ENCODE measurements around the gene ALDH5A1. TPM values are rescaled to one million over a fixed set of nuclear protein-coding genes. Genes with fewer than 3 reads are reported as not detected.
A peak's percentile ranks its signal among the peaks of the same experiment; 100 is the strongest.

The ALDH5A1 gene
- total RNA-seq, 1 experiment from 2014 or later, result 23.2 TPM

GRCh38 chr6:24500683-24501082 lies 5.9 kb downstream of the ALDH5A1 start:
- Mint-ChIP-seq H3K27ac (ENCODE audit: unreplicated experiment) (no peak overlapping the region), H3K27me3 (ENCODE audit: unreplicated experiment) (no peaks in the 10 kb centered on the region), H3K4me3 (ENCODE audit: low read depth, unreplicated experiment) (no peak overlapping the region), H3K36me3 (ENCODE audit: insufficient read depth, unreplicated experiment) (peaks cover 13% of the 10 kb centered on the region), H3K9me3 (ENCODE audit: low read depth, unreplicated experiment) (peaks cover 5% of the 10 kb centered on the region), H3K4me1 (ENCODE audit: low read depth, unreplicated experiment) (peaks cover 37% of the 10 kb centered on the region)
- TF ChIP-seq CTCF (IDR thresholded peaks at IDR 0.05; ENCODE audit: unreplicated experiment), result no peak
- BruUV-seq (replicated peaks), result no TSS peak
- intact Hi-C loops (cut with micrococcal nuclease; ENCODE audit: unreplicated experiment), result loop anchor here (10.0 kb wide), 1 partner anchor 216 kb away; no protein-coding TSS in a partner anchor
- CTCF ChIA-PET, result no interaction called here
- DNase-seq, result no peak

GRCh38 chr6:24501374-24501773 lies 6.6 kb downstream of the ALDH5A1 start:
- intact Hi-C loops (cut with micrococcal nuclease; ENCODE audit: unreplicated experiment), result loop anchor here (10.0 kb wide), 1 partner anchor 217 kb away; no protein-coding TSS in a partner anchor
- BruUV-seq (replicated peaks), result no TSS peak
- CTCF ChIA-PET, result no interaction called here

GRCh38 chr6:24501914-24502313 lies 7.1 kb downstream of the ALDH5A1 start:
- Mint-ChIP-seq H3K27ac (ENCODE audit: unreplicated experiment) (no peak overlapping the region), H3K9me3 (ENCODE audit: low read depth, unreplicated experiment) (peaks cover 5% of the 10 kb centered on the region), H3K27me3 (ENCODE audit: unreplicated experiment) (no peaks in the 10 kb centered on the region), H3K4me3 (ENCODE audit: low read depth, unreplicated experiment) (no peak overlapping the region), H3K4me1 (ENCODE audit: low read depth, unreplicated experiment) (peaks cover 33% of the 10 kb centered on the region), H3K36me3 (ENCODE audit: insufficient read depth, unreplicated experiment) (peaks cover 13% of the 10 kb centered on the region)
- BruUV-seq (replicated peaks), result no TSS peak
- intact Hi-C loops (cut with micrococcal nuclease; ENCODE audit: unreplicated experiment), result loop anchor here (10.0 kb wide), 1 partner anchor 217 kb away; no protein-coding TSS in a partner anchor
- no peak for TF ChIP-seq CTCF (IDR thresholded peaks at IDR 0.05; ENCODE audit: unreplicated experiment)
- no peak for DNase-seq
- CTCF ChIA-PET, result interaction anchor here (1.1 kb wide), 1 partner anchor 19 kb away, joined by 4 read pairs; no protein-coding TSS in a partner anchor

More at GRCh38 chr6:24501374-24501773, 6.6 kb downstream of the ALDH5A1 start:
- H3K27me3 Mint-ChIP-seq (ENCODE audit: unreplicated experiment), result no peaks in the 10 kb centered on the region
- H3K27ac Mint-ChIP-seq (ENCODE audit: unreplicated experiment), result no peak overlapping the region
- H3K36me3 Mint-ChIP-seq (ENCODE audit: insufficient read depth, unreplicated experiment), result peaks cover 13% of the 10 kb centered on the region
- peaks cover 33% of the 10 kb centered on the region for H3K4me1 Mint-ChIP-seq (ENCODE audit: low read depth, unreplicated experiment)
- no peak for DNase-seq
- peaks cover 5% of the 10 kb centered on the region for H3K9me3 Mint-ChIP-seq (ENCODE audit: low read depth, unreplicated experiment)
- no peak overlapping the region for H3K4me3 Mint-ChIP-seq (ENCODE audit: low read depth, unreplicated experiment)
- no peak for TF ChIP-seq CTCF (IDR thresholded peaks at IDR 0.05; ENCODE audit: unreplicated experiment)

- CTCF ChIA-PET, result interaction anchor here (0.5 to 1.3 kb wide), 4 partner anchors 9 to 77 kb away, joined by 3 to 7 read pairs (median 3); partner anchors contain the start of gene ALDH5A1
- H3K27me3 Mint-ChIP-seq (ENCODE audit: unreplicated experiment), result no peaks in the 10 kb centered on the region
- peak; percentile 63 for DNase-seq
- no peaks in the 10 kb centered on the region for H3K9me3 Mint-ChIP-seq (ENCODE audit: low read depth, unreplicated experiment)
- H3K4me1 Mint-ChIP-seq (ENCODE audit: low read depth, unreplicated experiment), result peaks cover 33% of the 10 kb centered on the region
- no peak for TF ChIP-seq CTCF (IDR thresholded peaks at IDR 0.05; ENCODE audit: unreplicated experiment)
- peak overlapping the region; percentile 81 for H3K27ac Mint-ChIP-seq (ENCODE audit: unreplicated experiment)
- peaks cover 23% of the 10 kb centered on the region for H3K36me3 Mint-ChIP-seq (ENCODE audit: insufficient read depth, unreplicated experiment)
- BruUV-seq (replicated peaks), result no TSS peak
- intact Hi-C loops (cut with micrococcal nuclease; ENCODE audit: unreplicated experiment), result loop anchor here (10.0 kb wide), 1 partner anchor 219 kb away; no protein-coding TSS in a partner anchor
- peak overlapping the region; percentile 51 for H3K4me3 Mint-ChIP-seq (ENCODE audit: low read depth, unreplicated experiment)
Measured at GRCh38 chr6:24504287-24504648, 9.5 kb downstream of the ALDH5A1 start.
